Neural progenitor cell (in vitro differentiated cells): ENCODE data around the gene KNOP1. TPM values are rescaled to one million over a fixed set of nuclear protein-coding genes. Genes with fewer than 3 reads are reported as not detected.
A peak's percentile ranks its signal among the peaks of the same experiment; 100 is the strongest.

Experiments
- DNase-seq: peaks from one replicate; pipeline ENCODE4 v3.0.0-alpha.2; 2016; ENCODE audit warnings: low spot score
- H2AFZ ChIP-seq: fragments of 200-600 bp; sonication (generic); replicated peaks from 2 replicates; pipeline ENCODE4 v1.6.1; 2016; ENCODE audit warnings: antibody characterized with exemption
- H3F3A ChIP-seq: fragments of 200-600 bp; sonication (generic); 2 replicates; pipeline ENCODE4 v1.6.1; 2016; ENCODE audit warnings: antibody characterized with exemption, low read depth
- H3K27ac ChIP-seq: fragments of 200-600 bp; sonication (generic); 2 replicates; pipeline ENCODE4 v1.5.1; 2016; ENCODE audit warnings: mild to moderate bottlenecking
- H3K27me3 ChIP-seq: fragments of 200-600 bp; sonication (generic); 2 replicates; pipeline ENCODE4 v1.6.1; 2016; ENCODE audit warnings: mild to moderate bottlenecking, moderate library complexity
- H3K36me3 ChIP-seq: fragments of 200-600 bp; sonication (generic); 2 replicates; pipeline ENCODE4 v1.5.1; 2016
- H3K4me1 ChIP-seq: fragments of 200-600 bp; sonication (generic); 2 replicates; pipeline ENCODE4 v1.6.1; 2016; ENCODE audit warnings: mixed run types
- H3K4me2 ChIP-seq: fragments of 200-600 bp; sonication (generic); 2 replicates; pipeline ENCODE4 v1.6.1; 2016
- H3K4me3 ChIP-seq: fragments of 200-600 bp; sonication (generic); 2 replicates; pipeline ENCODE4 v1.5.1; 2016
- H3K79me2 ChIP-seq: fragments of 200-600 bp; sonication (generic); 2 replicates; pipeline ENCODE4 v1.6.1; 2016; ENCODE audit warnings: low read depth
- H3K9ac ChIP-seq: fragments of 200-600 bp; sonication (generic); 2 replicates; pipeline ENCODE4 v1.6.1; 2016
- H3K9me3 ChIP-seq: fragments of 200-600 bp; sonication (generic); 2 replicates; pipeline ENCODE4 v1.5.1; 2016; ENCODE audit warnings: low read depth
- H4K20me1 ChIP-seq: fragments of 200-600 bp; sonication (generic); 2 replicates; pipeline ENCODE4 v1.6.1; 2016; ENCODE audit warnings: low read depth
- H3K27ac Mint-ChIP-seq: 3 replicates; pipeline ENCODE4 v1.8.0; 2021; ENCODE audit warnings: mixed read lengths
- H3K27me3 Mint-ChIP-seq: 2 replicates; pipeline ENCODE4 v1.8.0; 2022; ENCODE audit warnings: low read depth, mild to moderate bottlenecking, inconsistent platforms, moderate library complexity, mixed read lengths; ENCODE audit not compliant: insufficient read depth
- H3K36me3 Mint-ChIP-seq: 3 replicates; pipeline ENCODE4 v1.8.0; 2021; ENCODE audit warnings: mixed read lengths
- H3K4me1 Mint-ChIP-seq: 3 replicates; pipeline ENCODE4 v1.8.0; 2021; ENCODE audit warnings: mixed read lengths
- H3K4me3 Mint-ChIP-seq: 3 replicates; pipeline ENCODE4 v1.8.0; 2021; ENCODE audit warnings: mild to moderate bottlenecking, moderate library complexity, mixed read lengths
- H3K9me3 Mint-ChIP-seq: 3 replicates; pipeline ENCODE4 v1.8.0; 2020; ENCODE audit warnings: mixed read lengths
- EZH2 ChIP-seq: fragments of 200-600 bp; sonication (generic); IDR thresholded peaks from 2 replicates; pipeline ENCODE4 v1.6.1; 2017; ENCODE audit warnings: antibody characterized with exemption, mild to moderate bottlenecking, moderate library complexity
- EZH2phosphoT487 ChIP-seq: fragments of 200-600 bp; sonication (generic); IDR thresholded peaks from 2 replicates; pipeline ENCODE4 v1.6.1; 2017; ENCODE audit warnings: antibody characterized with exemption
- total RNA-seq: library from RNA; depleted of rRNA; stranded (reverse); fragments of >200 nt; gene quantifications from 2 replicates; pipeline ENCODE4 v1.2.3, GENCODE V29; 2015; ENCODE audit warnings: low replicate concordance
- TF ChIP-seq, protein P1 (sequence below): fragments of 200-600 bp; sonication (generic); IDR thresholded peaks from 2 replicates; pipeline ENCODE4 v1.5.1; 2017; ENCODE audit warnings: antibody characterized with exemption, mild to moderate bottlenecking

Gene KNOP1
- total RNA-seq, 1 donor from 2014 or later = 130 TPM

DNA sequence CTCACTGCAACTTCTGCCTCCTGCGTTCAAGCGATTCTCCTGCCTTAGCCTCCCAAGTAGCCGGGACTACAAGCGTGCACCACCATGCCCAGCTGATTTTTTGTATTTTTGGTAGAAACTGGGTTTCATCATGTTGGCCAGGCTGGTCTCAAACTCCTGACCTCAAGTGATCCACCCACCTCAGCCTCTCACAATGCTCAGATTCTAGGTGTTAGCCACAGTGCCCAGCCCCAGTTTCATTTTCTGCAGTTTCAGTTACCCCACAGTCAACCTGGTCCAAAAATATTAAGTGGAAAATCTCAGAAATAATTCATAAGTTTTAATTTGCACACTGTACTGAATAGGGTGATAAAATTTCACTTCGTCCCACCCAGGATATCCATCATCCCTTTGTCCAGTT, 28.7 kb downstream of the KNOP1 start:
- H3K4me1 Mint-ChIP-seq = peaks cover 19% of the 10 kb centered on the region
- no peak overlapping the region for H2AFZ ChIP-seq
- no peak overlapping the region for H3K4me2 ChIP-seq
- H3K4me3 Mint-ChIP-seq = no peak overlapping the region
- H3K4me3 ChIP-seq = no peak overlapping the region
- H3K79me2 ChIP-seq = no peaks in the 10 kb centered on the region
- TF ChIP-seq EZH2 = no peak
- TF ChIP-seq, protein P1, sequence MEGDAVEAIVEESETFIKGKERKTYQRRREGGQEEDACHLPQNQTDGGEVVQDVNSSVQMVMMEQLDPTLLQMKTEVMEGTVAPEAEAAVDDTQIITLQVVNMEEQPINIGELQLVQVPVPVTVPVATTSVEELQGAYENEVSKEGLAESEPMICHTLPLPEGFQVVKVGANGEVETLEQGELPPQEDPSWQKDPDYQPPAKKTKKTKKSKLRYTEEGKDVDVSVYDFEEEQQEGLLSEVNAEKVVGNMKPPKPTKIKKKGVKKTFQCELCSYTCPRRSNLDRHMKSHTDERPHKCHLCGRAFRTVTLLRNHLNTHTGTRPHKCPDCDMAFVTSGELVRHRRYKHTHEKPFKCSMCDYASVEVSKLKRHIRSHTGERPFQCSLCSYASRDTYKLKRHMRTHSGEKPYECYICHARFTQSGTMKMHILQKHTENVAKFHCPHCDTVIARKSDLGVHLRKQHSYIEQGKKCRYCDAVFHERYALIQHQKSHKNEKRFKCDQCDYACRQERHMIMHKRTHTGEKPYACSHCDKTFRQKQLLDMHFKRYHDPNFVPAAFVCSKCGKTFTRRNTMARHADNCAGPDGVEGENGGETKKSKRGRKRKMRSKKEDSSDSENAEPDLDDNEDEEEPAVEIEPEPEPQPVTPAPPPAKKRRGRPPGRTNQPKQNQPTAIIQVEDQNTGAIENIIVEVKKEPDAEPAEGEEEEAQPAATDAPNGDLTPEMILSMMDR = no peak
- TF ChIP-seq EZH2phosphoT487 = no peak
- peaks cover 3% of the 10 kb centered on the region for H3K27me3 Mint-ChIP-seq
- no peak overlapping the region for H3K9ac ChIP-seq
- peaks cover 12% of the 10 kb centered on the region for H3F3A ChIP-seq
- H3K36me3 Mint-ChIP-seq = peaks cover 34% of the 10 kb centered on the region
- H3K9me3 Mint-ChIP-seq = peaks cover 3% of the 10 kb centered on the region
- no peaks in the 10 kb centered on the region for H3K36me3 ChIP-seq
- no peak overlapping the region for H3K27ac ChIP-seq
- H4K20me1 ChIP-seq = peaks cover 8% of the 10 kb centered on the region
- H3K4me1 ChIP-seq = peaks cover 9% of the 10 kb centered on the region
- H3K27me3 ChIP-seq = no peaks in the 10 kb centered on the region
- DNase-seq = no peak
- no peak overlapping the region for H3K27ac Mint-ChIP-seq
- H3K9me3 ChIP-seq = no peaks in the 10 kb centered on the region

DNA sequence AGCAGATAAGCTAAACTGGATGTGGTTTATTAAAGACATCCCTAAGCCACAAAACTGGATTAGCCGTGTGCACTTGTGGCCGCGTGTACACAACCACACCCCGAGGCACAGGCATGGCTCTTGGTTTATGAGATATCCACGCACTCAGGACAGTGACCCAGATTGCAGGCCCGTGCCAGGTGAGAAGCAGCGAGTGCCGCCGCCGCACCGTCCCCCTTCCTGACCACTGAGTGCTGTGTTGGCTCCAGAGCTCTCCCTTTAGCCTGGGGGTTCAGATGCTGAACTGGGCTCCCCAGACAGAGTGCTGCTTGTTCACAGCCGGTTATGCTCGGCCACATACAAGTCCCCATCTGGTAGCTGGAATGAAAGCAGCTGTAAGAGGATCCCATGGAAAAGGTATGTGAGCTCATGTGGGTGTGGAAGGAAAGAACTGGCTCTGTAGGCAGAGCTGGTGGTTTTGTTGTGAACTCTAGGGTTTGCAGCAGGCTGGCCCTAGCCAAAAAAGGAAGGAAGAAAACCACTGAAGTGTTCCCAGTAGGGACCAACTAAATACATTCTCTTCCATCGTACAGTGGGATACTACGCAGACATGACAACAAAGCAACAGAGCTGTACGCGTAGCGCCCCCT, 29.5 kb downstream of the KNOP1 start:
- Mint-ChIP-seq H3K36me3 (peaks cover 34% of the 10 kb centered on the region), H3K27ac (peak overlapping the region; percentile 12), H3K9me3 (peaks cover 4% of the 10 kb centered on the region), H3K4me1 (peaks cover 19% of the 10 kb centered on the region), H3K4me3 (no peak overlapping the region), H3K27me3 (peaks cover 3% of the 10 kb centered on the region)
- H4K20me1 ChIP-seq = peaks cover 8% of the 10 kb centered on the region
- H3K9ac ChIP-seq = no peak overlapping the region
- no peaks in the 10 kb centered on the region for H3K27me3 ChIP-seq
- H3K36me3 ChIP-seq = peaks cover under 1% of the 10 kb centered on the region
- H3K9me3 ChIP-seq = no peaks in the 10 kb centered on the region
- H3K4me3 ChIP-seq = no peak overlapping the region
- no peak overlapping the region for H3K27ac ChIP-seq
- H3F3A ChIP-seq = peaks cover 13% of the 10 kb centered on the region
- H3K79me2 ChIP-seq = no peaks in the 10 kb centered on the region
- H3K4me2 ChIP-seq = no peak overlapping the region
- DNase-seq = no peak
- no peak overlapping the region for H2AFZ ChIP-seq
- H3K4me1 ChIP-seq = peaks cover 9% of the 10 kb centered on the region
- TF ChIP-seq EZH2 = no peak
- TF ChIP-seq, protein P1 = no peak
- TF ChIP-seq EZH2phosphoT487 = no peak

DNA sequence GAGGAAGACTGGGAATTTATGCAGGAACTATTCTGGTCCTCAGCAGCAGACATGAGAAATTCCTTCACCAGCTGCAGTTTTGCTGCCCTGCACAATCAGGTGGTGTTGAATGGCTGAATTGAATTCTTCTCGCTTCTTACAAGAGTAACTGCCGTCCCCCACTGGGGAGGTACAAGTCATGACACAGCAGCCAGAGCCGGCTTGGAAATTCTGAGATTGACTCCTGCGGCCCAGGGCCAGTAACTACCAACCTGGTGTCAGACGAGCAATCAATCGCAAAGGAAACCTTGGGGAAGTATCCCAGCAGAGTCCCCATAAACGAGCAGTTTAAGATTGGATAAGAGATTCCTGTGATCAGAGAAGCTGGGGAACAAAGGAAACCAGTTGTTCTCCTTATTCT, 30.7 kb downstream of the KNOP1 start:
- Histone ChIP-seq H3K9ac (no peak overlapping the region), H3K4me2 (peak overlapping the region; percentile 46), H3K4me3 (no peak overlapping the region), H3K9me3 (no peaks in the 10 kb centered on the region), H3K79me2 (no peaks in the 10 kb centered on the region), H4K20me1 (peaks cover 8% of the 10 kb centered on the region), H3K36me3 (peaks cover 4% of the 10 kb centered on the region), H2AFZ (no peak overlapping the region), H3K27ac (peak overlapping the region; percentile 48), H3K4me1 (peaks cover 9% of the 10 kb centered on the region), H3K27me3 (no peaks in the 10 kb centered on the region), H3F3A (peaks cover 13% of the 10 kb centered on the region)
- Mint-ChIP-seq H3K36me3 (peaks cover 37% of the 10 kb centered on the region), H3K4me3 (peak overlapping the region; percentile 53), H3K9me3 (peaks cover 4% of the 10 kb centered on the region), H3K27ac (peak overlapping the region; percentile 93), H3K27me3 (peaks cover 3% of the 10 kb centered on the region), H3K4me1 (peaks cover 19% of the 10 kb centered on the region)
- peak; percentile 60 for DNase-seq
- TF ChIP-seq, protein P1 = no peak
- no peak for TF ChIP-seq EZH2phosphoT487
- TF ChIP-seq EZH2 = no peak
